B cell (primary cell): ENCODE data around the gene S1PR5.

Experiments
- CTCF ChIP-seq: fragments of 200-600 bp; IDR thresholded peaks from one replicate; pipeline ENCODE4 v1.8.0; 2022; ENCODE audit warnings: antibody characterized with exemption, mild to moderate bottlenecking
- EZH2 ChIP-seq: IDR thresholded peaks from 2 replicates; pipeline ENCODE4 v1.6.1; 2012; ENCODE audit warnings: borderline replicate concordance, low read depth, mild to moderate bottlenecking, moderate library complexity, low read length; ENCODE audit not compliant: insufficient read depth, poor library complexity, severe bottlenecking

DNA sequence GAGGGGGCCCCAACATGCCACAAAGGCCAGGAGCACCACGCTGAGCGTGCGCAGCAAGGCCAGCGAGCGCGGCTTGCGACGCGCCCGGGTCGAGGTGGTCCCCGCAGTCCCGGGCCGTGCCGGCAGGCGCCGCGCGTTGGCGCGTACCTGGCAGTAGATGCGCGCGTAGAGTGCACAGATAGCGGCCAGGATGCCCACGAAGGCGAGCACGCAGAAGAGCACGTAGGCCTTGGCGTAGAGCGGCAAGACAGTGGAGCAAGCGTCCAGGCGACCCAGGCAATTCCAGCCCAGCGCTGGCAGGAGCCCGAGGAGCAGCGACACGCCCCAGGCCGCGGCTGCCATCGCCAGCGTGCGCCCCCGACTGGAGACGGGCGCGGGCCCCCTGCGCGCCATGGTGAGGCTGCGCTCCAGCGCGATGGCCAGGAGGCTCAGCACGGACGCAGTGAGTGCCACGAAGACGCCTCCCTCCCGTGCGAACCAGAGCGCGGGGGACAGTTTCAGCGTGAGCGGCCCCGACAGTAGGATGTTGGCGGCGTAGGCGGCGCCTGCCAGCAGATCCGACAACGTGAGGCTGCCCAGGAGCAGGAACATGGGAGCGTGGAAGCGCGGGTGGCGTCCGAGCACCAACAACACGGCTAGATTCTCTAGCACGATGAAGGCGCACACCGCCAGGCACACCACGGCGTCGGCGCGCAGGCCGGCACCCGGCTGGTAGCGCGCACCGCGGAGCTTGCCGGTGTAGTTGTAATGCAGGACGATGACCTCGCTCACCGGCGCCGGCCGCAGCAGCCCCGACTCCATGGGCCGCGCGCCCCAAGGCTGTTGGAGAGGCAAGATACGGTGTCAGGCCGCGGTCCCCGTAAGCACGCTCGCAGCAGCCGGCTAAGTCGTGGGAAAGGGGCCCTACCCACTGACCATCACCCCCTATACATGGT is 2.8 kb downstream of the S1PR5 start:
- TF ChIP-seq CTCF (peak; percentile 18), EZH2 (no peak)
